ENCODE results near the gene CALM3.
"Not testable (repeated sequence)": the region's sequence is repeated elsewhere in the genome, so short reads cannot be mapped to it uniquely, and the experiment has no call there.

CALM3 gene

GRCh38 chr19:46624958-46625661, 24.0 kb downstream of the CALM3 start, which contains the start of gene PTGIR:
PTGIR (minus strand) TSS chr19:46625089; CDS start chr19:46624225, 864 bp downstream.
- Histone ChIP-seq H3K27ac (no peak within 1 kb of the TSS), H3K4me3 (ENCODE audit: low read depth, low read length) (no peak within 1 kb of the TSS), H3K27me3 (replicated peaks) (no peaks in the 10 kb centered on the region), H3K36me3 (replicated peaks) (no peaks in the 10 kb centered on the region)
- TF ChIP-seq, protein P1, sequence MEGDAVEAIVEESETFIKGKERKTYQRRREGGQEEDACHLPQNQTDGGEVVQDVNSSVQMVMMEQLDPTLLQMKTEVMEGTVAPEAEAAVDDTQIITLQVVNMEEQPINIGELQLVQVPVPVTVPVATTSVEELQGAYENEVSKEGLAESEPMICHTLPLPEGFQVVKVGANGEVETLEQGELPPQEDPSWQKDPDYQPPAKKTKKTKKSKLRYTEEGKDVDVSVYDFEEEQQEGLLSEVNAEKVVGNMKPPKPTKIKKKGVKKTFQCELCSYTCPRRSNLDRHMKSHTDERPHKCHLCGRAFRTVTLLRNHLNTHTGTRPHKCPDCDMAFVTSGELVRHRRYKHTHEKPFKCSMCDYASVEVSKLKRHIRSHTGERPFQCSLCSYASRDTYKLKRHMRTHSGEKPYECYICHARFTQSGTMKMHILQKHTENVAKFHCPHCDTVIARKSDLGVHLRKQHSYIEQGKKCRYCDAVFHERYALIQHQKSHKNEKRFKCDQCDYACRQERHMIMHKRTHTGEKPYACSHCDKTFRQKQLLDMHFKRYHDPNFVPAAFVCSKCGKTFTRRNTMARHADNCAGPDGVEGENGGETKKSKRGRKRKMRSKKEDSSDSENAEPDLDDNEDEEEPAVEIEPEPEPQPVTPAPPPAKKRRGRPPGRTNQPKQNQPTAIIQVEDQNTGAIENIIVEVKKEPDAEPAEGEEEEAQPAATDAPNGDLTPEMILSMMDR (IDR thresholded peaks at IDR 0.05; ENCODE audit: low read depth, low read length, missing control alignments) = peak; percentile 21
- peak; percentile 29 for DNase-seq
- in situ Hi-C loops (cut with HindIII; ENCODE audit: low pct_ligation_motif_present, low sequenced_read_pairs) = no loop called here

GRCh38 chr19:46625731-46626130, 24.6 kb downstream of the CALM3 start:
- TF ChIP-seq, protein P1 (IDR thresholded peaks at IDR 0.05; ENCODE audit: low read depth, low read length, missing control alignments) = no peak
- Histone ChIP-seq H3K36me3 (replicated peaks) (no peaks in the 10 kb centered on the region), H3K4me3 (ENCODE audit: low read depth, low read length) (no peak overlapping the region), H3K27ac (no peak overlapping the region), H3K27me3 (replicated peaks) (no peaks in the 10 kb centered on the region)
- DNase-seq = no peak
- in situ Hi-C loops (cut with HindIII; ENCODE audit: low pct_ligation_motif_present, low sequenced_read_pairs) = no loop called here

DNA sequence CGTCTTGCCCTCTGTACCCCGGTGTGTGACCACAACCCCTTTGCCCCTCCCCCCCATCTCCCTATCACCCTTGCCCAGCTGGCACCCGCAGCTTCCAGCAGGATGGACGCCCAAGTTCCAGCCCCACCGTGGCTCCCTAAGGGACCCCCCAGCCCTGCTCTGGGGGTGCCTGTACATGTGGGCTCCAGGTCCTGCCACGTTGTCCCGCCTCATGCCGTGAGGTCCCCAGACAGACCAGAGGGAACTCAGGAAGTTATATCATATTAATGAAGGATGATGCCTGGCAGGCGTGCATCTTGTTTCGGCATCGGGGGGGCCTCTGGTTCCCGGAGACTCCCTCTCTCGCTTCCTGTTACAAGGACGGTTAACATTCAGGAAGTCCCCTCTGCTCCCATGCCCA, 25.3 kb downstream of the CALM3 start:
- Histone ChIP-seq H3K36me3 (replicated peaks) (no peaks in the 10 kb centered on the region), H3K4me3 (ENCODE audit: low read depth, low read length) (no peak overlapping the region), H3K27ac (no peak overlapping the region), H3K27me3 (replicated peaks) (no peaks in the 10 kb centered on the region)
- TF ChIP-seq, protein P1 (IDR thresholded peaks at IDR 0.05; ENCODE audit: low read depth, low read length, missing control alignments) = no peak
- DNase-seq = no peak
- in situ Hi-C loops (cut with HindIII; ENCODE audit: low pct_ligation_motif_present, low sequenced_read_pairs) = no loop called here

GRCh38 chr19:46628970-46629369, 27.8 kb downstream of the CALM3 start:
- DNase-seq; H3K36me3 ChIP-seq (replicated peaks); in situ Hi-C loops (cut with HindIII; ENCODE audit: low pct_ligation_motif_present, low sequenced_read_pairs): not testable (repeated sequence)

GRCh38 chr19:46629546-46630025, 28.5 kb downstream of the CALM3 start:
- no peak for DNase-seq
- in situ Hi-C loops (cut with HindIII; ENCODE audit: low pct_ligation_motif_present, low sequenced_read_pairs) = no loop called here
- Histone ChIP-seq H3K27ac (no peak overlapping the region), H3K4me3 (ENCODE audit: low read depth, low read length) (no peak overlapping the region), H3K27me3 (replicated peaks) (no peaks in the 10 kb centered on the region), H3K36me3 (replicated peaks) (no peaks in the 10 kb centered on the region)
- TF ChIP-seq, protein P1 (IDR thresholded peaks at IDR 0.05; ENCODE audit: low read depth, low read length, missing control alignments) = no peak

More at GRCh38 chr19:46628970-46629369, 27.8 kb downstream of the CALM3 start:
- H3K4me3 ChIP-seq (ENCODE audit: low read depth, low read length); H3K27me3 ChIP-seq (replicated peaks); H3K27ac ChIP-seq: not testable (repeated sequence)

DNA sequence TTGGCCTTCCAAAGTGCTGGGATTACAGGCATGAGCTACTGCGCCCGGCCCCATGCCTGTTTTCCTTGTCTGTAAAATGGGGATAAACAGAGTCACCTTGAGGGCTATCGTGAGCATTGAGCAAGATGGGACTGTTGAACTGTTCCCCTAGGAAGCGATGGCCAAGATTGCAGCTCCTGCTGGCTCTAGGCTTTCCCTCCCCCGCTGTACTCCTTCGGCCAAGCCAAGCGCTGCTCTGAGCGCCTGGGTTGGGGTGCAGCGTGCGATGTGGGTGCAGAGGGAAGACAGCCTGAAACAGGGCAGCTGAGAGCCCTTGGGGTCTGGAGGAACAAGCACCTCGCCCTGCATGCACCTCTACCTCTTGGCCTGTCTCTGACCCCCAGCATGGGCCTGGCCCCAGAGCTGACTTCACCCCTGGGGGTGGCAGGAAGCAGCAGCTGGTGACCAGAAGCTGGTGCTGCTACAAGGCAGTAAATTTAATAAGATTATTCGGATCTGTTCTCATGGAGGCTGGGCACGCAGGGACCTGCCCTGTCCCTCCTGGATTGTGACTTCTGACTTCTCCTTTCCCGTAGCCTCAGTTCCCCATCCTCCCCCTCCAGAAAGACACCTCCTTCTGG, 29.6 kb downstream of the CALM3 start:
- DNase-seq = no peak
- no peak overlapping the region for H3K27ac ChIP-seq
- H3K27me3 ChIP-seq (replicated peaks) = peaks cover 5% of the 10 kb centered on the region
- TF ChIP-seq, protein P1 (IDR thresholded peaks at IDR 0.05; ENCODE audit: low read depth, low read length, missing control alignments) = no peak
- H3K36me3 ChIP-seq (replicated peaks) = no peaks in the 10 kb centered on the region
- H3K4me3 ChIP-seq (ENCODE audit: low read depth, low read length) = no peak overlapping the region
- in situ Hi-C loops (cut with HindIII; ENCODE audit: low pct_ligation_motif_present, low sequenced_read_pairs) = no loop called here

All from brain microvascular endothelial cell (primary cell).